ENCODE measurements around the gene APCDD1L.

GRCh38 chr20:58461899-58462298 is 53.3 kb downstream of the APCDD1L start:
- TF ChIP-seq NFRKB (IDR thresholded peaks at IDR 0.05) (no peak), ELF4 (IDR thresholded peaks at IDR 0.05) (no peak), SP1 (IDR thresholded peaks at IDR 0.05) (no peak), HDGF (IDR thresholded peaks at IDR 0.05; ENCODE audit: borderline replicate concordance) (no peak), TARDBP (IDR thresholded peaks at IDR 0.05) (no peak), FOXM1 (IDR thresholded peaks at IDR 0.05; ENCODE audit: borderline replicate concordance) (no peak), ZNF384 (IDR thresholded peaks at IDR 0.05) (no peak), CTBP1 (IDR thresholded peaks at IDR 0.05; ENCODE audit: borderline replicate concordance) (no peak), FOXA1 (IDR thresholded peaks at IDR 0.05) (no peak), SUZ12 (IDR thresholded peaks at IDR 0.05) (no peak), BHLHE40 (IDR thresholded peaks at IDR 0.05; ENCODE audit: borderline replicate concordance) (no peak), FOXK2 (IDR thresholded peaks at IDR 0.05) (no peak), L3MBTL2 (conservative IDR thresholded peaks at IDR 0.05) (no peak)
